Stimulated activated CD4-positive, alpha-beta T cell treated with anti-CD3 and anti-CD28 coated beads, Interleukin-15, amount 100 ng/mL, for 1 hour (primary cell): ENCODE data around the gene HSD17B1.

Source experiments
- DNase-seq, 2 donors: peaks; one replicate each; pipeline ENCODE4 v3.0.0-alpha.2; 2020; ENCODE audit warnings: low read depth in 1 of 2, low spot score in 1 of 2

Gene HSD17B1

DNA sequence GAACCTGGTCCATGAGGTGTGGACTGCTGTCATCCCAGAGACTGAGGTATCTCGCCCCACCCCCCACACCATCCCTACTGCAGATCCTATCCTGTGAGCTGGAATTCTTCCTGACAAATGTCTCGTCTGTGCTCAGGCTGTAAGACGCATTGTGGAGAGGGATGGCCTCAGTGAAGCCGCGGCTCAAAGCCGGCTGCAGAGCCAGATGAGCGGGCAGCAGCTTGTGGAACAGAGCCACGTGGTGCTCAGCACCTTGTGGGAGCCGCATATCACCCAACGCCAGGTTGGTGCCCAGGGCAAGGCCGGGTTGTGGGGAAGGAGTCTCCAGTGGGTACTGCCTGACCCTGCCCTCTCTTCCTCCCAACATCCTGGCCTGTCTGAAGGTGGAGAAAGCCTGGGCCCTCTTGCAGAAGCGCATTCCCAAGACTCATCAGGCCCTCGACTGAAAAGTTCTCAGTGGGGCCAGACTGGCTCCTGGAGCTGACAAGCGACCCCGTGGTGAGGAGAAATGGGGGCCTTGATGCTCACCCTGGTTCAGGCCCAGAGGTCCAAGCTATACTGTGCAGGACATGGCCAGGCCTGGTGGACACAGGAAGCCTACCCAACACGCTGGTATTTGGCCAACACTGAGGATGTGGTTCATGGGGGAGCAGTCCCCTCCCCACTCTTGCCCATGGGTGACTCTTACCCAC, 12.9 kb downstream of the HSD17B1 start:
- no peak for DNase-seq

DNA sequence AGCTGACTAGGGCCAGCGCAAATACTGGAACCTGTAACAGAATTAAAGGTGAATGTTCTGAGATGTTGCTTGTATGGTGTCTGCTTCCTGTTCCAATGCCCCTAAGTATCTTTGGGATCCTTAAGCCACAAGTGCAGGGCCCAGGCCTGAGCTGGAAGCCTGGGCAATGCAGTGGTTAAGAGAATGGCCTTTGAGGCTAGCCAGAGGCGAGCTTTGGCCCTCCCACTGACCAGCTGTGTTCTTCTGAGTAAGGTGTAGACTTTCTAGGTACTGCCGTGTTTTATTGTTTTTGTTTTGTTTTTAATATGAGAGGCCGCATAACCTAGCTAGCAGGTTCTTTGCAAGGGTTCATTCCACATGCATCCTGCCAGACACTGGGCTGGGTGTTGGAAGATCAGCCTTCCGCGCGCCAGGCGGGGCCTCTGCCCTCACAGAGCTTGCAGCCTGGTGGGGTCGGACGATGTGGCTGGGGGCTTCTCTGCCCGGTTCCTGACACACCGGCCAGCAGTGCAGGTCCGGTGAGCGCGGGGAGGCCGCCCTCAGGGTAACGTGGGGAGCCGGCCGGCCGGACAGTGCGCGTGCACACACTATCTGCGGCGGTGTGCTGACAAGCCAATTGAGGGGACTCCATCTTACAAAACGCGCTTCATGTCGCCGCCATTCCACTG, 13.6 kb downstream of the HSD17B1 start:
- no peak for DNase-seq

DNA sequence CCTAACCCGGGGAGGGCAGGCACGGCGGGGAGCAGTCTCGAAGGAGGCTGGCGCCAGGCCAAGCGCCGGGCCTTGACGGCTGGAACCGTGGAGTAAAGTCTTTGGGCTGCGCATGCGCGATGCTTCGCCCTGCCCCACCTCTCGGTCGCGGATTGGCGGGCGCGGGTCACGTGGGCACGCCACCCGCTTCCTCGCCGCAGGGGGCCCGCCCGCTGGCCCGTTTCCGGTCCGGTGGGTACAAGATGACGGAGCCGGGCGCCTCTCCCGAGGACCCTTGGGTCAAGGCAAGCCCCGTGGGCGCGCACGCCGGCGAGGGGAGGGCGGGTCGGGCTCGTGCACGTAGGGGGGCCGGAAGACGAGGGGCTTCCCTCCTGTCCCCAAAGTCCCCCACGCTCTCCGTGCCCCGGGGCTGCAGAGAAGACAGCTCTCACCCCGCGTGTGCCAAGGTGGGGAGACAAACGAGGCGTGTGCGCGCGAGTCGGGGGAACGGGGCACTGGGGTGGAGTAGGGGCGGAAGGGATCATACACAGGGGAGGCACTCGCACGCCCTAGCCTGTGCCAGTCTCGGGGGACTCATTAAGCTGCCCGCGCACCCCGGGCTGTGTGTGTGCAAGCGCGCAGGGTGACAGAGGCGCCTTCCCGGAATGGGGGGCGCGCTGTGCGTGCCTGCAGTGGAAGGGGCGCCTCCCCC, 14.3 kb downstream of the HSD17B1 start, which contains the start of gene MLX:
Gene MLX (plus strand): TSS at position 218 of the 691 bp plus-strand sequence. CDS start 25 bp downstream, at position 243.
- peak; percentile 82 to 90 for DNase-seq

DNA sequence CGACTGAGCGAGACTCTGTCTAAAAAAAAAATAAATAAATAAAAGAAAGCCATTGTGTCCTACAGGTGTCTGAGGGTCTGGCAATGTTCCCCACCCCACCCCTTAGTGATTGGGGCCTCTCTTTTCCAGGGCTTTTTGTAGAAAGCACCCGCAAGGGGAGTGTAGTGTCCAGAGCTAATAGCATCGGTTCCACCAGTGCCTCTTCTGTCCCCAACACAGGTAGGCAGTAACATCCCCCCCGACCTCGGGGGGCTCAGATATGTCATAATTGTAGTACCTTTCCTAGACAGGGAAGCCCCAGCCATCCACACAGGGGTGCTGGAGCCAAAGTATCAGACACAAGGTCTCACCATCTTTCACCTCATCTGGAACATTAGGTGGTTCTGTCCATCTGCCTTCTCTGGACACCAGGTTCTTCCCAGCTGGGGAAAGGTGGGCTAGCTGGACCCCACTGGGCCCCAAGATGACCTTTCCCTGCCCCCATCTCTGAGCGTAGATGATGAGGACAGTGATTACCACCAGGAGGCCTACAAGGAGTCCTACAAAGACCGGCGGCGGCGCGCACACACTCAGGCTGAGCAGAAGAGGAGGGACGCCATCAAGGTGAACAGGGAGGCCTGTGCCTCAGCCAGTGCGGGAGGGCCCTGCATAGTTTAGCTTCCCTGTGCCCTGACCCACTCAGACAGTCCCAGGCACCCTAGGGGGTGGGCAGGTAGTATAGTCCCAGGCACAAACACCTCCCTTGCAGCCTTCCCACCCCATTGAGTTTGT, 15.8 kb downstream of the HSD17B1 start:
- DNase-seq = no peak

DNA sequence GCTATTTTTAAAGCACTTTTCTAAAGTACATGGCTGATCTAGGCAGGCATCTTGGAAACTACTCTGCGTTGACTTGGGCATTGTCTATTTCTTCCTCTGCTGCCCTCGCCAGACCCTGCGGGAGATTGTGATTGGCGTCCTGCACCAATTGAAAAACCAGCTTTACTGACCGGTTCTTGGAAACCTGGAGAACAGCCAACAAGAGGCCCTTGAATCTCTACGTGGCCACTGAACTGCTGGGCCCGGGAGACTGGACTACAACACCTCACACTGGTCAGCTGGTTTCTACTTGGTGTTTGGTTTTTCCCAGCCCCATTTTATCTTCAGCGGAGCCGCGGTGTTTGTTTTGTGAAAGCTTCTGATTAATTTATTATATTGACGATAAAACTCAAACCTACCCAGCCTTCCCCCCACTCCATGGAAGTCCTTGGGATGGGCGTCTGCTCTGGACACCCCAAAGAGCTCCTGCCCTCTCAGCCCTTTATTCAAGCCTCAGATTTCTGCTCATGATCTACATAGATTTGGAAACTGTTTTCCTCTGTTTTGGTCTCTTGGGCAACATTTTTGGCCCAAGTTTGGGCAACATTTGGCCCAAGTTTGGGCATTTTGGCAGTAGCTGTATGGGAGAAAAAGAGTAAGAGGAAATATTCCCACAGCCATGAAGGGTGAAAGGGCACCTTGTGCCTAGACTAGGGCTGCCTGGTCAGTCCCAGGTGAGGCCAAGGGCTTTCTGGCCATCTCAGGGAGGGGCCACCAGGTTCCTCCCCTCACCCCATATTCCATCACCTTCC, 18.9 kb downstream of the HSD17B1 start:
- DNase-seq = no peak

DNA sequence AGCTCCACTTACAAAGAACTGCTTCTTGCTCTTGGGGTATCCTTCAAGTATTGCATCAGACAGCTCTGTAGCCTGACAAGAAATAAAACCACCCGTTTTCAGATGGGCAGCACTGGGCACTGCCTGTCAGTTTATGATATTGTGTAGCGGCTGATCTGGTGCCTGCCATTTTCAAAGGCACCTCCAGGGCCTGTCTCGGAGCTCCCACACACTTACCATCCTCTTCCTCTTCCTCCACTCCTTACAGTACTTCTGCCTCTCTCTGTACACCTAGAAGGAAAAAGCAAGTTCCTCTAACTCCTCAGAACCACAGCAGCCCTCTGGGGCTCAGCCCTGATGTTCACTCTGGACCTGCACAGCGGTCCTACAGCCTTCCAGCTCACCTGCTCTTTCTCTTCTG, 20.4 kb downstream of the HSD17B1 start:
- DNase-seq = no peak

DNA sequence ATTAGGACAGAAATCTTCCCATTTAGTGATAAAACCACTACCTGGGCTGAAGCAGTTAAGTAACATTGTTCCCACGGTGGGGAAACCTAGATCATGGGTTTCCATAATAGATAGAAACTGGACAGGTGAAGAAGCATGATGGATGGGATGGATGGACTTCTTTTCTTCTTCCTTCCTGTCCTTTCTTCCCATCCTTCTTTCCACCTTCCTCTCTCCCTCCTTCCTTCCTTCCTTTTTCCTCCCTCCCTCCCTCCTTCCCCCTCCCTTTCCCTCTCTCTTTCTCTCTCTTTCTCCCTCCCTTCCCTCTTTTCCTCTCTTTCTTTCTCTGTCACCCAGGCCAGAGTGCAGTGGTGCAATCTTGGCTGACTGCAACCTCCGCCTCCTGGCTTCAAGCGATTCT, 21.7 kb downstream of the HSD17B1 start:
- DNase-seq = no peak

DNA sequence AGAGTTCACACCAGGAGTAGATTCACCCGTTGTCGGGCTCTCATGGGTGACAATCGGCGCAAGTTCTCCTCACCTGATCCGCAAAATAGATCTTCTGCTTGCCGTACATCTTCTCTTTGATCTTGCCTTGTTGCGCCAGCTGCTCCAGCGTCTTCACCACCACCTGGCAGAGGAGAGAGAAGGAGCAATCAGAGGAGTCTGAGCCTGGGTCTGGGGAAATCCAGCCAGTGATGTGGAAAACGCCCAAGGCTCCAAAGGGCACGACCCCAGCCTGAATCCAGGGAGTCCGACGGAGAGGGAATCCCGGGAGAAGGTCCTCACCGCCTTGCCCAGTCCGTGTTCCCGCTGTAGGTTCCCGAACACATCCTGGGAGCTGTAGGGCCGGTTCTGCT, 24.4 kb downstream of the HSD17B1 start:
- no peak for DNase-seq

DNA sequence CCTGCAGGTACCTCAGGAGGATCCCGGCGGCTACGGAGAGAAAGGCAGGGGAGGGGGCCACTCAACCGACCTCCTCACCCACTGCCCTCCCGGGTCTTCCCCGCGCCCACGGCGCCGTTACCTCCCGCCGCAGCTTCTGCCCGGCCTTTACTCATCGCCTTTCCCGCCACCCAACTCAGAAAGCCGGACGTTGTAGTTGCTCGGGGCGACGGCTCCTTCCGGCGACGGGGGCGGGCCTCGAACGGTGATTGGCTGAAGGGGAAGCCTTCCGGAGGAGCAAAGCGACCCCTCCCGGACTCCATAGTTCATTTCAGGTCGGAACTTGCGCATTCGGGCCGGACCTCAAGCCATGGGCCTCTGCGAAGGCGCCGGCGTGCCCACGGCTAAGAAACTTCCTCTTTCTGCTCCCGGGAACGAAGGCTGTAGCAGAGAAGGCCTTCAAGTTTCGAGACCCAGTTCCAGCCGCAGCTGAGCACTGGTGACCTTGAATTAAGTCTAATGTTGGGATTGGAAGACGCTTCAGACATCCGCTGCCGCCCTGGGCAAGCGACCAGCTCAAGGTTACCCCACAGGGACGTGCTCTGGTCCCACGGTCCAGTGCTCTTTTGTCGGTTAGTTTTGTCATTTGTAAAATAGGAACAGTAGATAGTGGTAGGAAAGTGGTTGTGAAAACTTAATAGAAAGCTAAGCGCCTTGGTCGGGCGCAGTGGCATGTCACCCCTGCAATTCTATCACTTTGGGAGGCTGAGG, 25.0 kb downstream of the HSD17B1 start, which contains the start of gene PSMC3IP:
Gene PSMC3IP (minus strand): TSS at position 198 of the 750 bp plus-strand sequence. CDS start 43 bp downstream, at position 155.
- peak; percentile 79 to 89 for DNase-seq

DNA sequence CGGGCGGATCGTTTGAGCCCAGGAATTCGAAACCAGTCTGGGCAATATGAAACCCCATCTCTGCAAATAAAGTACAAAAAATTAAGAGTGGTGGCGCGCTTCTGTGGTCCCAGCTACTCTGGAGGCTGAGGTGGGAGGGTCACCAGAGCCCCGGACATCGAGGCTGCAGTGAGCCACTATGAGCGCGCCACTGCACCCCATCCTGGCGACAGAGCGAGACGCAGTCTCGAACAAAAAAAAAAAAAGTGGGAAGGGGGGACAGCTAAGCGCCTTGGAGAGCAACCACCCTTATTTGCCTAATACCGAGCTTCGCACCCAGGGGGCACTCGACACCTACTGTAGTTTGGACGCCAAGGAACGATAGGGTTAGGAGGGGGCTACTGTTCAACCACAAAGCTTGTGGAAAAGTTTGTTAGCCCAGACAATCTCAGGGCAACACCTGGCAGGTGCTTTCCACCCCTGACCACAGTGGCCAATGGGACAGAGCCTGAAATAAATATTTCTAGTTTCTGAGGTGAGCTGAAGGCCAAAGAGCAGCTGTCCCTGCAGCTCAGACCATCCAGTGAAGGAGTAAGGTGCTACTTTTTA, 25.7 kb downstream of the HSD17B1 start:
- peak; percentile 27 to 62 for DNase-seq

DNA sequence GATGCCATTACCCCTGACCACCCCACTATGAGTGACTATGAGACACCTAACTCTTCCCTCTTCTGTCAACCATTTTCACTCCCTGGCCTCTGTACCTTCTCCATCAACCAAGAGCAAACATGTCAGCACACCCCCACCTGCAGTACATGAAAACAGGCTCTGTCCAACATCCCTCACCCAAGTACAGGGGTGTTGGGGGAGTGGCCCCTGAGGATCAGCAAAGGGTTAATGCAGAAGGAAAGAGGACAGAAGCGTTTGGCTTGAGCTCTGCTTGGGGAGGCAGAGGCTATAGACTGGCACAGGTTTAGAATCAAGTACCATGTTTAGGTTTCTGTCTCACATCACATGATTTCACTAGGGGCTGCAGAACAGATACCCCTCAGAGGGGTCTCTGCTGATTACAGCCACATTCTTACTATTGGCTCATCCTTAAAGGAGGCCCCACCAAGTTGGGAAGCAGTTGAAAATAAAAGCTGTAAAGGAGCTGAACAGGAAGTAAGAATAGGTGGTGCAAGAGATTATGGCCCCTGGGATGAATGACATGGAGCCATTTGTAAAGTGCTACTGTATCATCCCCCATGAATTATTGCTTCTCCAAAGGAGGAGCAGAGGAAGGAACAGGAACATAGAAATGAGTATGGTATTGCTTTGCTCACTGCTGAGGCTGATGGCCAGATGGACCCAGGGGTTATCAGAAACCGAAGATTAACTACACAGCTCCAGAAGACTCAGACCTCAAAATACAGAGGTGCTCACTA, 27.2 kb downstream of the HSD17B1 start:
- DNase-seq = no peak

DNA sequence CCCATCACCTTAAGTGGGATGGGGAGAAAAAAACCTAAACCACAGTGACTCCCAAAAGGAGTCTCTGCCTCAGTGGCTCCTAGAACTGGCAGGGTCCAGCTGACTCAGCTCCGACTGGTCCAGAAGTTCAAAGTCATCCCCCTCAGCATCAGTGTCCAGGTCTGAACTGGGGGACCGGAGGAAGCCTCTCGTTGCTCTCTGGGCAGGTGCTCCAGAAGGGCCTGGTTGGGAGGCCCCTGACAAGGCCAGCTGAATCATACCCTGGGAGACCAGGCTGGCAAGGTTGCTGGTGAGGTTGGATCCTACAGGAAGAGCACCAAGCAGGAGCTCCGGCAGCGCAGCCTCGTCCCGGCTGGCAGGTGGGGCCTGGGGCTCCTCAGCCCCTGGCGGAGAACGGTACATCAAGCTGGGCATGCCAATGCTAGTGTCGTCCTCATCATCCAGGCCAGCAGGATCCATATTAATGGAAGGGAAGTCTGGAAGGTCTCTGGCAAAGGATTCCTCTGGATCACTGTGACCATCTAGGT, 29.1 kb downstream of the HSD17B1 start:
- no peak for DNase-seq

DNA sequence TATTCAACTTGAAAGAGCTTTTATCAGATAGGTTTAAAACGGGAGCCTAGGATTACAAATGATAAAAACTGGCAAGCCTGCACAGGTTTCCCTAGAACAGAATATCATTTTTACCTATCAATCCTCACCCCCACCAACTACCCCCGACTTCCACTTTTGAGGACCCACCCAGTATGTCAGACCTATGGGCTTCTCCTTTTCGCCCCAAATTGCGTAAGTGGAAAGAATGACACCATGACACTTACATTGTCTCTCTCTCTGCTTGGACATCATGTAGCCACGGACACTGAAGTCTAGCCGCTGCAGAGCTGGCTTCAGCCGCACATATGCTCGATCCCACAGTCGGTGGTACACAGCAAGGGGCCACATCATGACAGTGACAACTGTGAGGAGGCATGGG, 32.2 kb downstream of the HSD17B1 start:
- no peak for DNase-seq

DNA sequence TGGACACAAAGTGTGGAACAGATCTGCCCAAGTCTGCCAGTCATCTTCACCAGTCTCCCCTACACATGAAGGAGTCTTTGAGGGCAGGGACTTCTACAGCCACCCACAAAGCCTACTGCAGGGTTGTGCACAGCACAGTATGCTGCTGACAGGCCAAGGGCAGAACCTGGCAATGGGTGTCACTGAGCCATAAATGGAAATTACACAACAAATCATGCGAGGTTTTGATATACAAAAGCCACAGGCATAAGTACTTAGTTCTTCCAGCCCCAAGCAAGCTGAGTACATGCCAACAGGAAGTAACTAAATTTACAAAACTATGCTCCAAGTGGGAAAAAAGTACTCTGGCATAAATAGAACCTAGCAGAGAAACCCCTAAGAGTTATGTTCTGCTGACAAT, 32.6 kb downstream of the HSD17B1 start:
- no peak for DNase-seq

DNA sequence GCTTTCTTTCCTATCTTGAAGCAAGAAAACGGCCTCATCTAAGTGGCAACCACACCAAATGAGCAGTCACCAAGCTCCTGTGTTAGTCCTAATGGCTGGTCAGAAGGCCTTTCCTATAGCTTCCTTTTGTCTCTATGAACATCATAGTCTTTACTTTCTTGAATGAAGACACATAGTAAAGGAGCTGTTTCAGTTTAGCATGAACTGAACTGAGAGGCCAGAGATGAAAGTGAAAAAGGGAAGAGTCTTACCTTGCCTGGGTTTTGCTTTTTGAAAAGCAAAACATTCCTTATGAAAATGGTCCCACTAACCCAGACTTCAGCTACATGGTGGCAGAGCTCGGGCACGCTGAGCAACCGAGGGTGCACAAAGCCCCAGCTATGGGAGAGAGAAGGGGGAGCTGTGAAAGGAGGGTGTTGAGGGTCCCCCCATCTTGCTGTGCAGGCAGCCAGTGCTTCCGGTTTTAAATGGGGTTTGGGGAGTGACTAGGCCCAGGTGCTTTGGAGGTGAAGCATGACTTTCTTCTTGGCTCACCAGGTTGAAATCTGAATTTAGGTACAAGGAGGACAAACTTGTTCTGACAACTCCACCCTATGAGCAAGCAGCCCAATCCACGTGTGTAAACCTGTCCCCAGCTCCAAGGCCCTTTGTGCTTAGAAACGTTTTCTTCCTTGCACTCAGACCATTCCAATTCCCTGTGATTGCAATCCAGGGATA, 33.9 kb downstream of the HSD17B1 start:
- DNase-seq = no peak

DNA sequence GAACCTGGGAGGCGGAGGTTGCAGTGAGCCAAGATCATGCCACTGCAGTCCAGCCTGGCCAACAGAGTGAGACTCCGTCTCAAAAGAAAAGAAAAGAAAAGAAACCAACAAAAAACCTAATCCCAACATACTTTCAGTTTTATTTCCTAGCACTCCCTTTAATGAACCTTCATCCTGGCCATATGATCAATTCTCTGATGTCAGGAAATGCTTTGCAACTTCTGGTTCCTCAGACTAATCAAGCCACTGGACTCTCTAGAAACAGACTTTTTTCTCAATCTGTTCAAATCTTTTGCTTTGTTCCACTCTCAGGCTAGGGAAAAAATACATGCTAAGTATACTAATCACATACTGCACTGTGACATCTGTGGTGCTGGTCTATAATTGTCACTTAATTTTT, 38.2 kb downstream of the HSD17B1 start:
- DNase-seq = no peak

DNA sequence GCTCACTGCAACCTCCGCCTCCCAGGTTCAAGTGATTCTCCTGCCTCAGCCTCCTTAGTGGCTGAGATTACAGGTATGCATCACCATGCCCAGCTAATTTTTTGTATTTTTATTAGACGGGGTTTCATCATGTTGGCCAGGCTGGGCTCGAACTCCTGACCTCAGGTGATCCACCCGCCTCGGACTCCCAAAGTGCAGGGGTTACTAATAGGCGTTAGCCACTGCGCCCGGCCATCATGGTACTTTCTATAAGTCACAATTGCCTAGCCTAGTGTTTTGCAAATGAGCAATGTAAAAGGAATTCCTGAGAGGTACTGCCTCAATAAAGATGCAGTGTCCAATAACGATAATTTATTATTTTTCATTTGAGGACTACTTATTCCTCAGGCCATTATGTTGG, 38.7 kb downstream of the HSD17B1 start:
- no peak for DNase-seq

DNA sequence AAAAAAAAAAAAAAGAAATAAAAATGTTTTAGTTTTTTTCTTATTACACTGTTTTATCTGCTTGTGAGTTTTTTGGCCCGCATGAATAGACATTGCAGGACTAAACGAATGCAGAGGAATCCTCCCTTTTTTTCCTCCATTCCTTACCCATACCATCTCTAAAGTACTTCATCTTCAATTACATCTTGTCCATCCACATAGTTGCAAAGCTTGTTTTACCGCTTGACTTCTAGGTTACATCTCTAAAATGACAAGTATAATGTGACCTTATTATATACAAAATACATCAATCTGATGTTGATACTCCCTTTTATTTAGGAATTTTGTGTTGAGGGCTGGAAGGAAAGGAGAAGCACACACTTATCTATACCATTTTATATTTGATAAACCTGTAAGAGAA, 43.7 kb downstream of the HSD17B1 start:
- DNase-seq = no peak
